DOHH2 (cell line): Measurements from ENCODE around the gene DOK7.
A peak's percentile ranks its signal among the peaks of the same experiment; 100 is the strongest.

Source experiments
- H3F3A ChIP-seq: fragments of 200-600 bp; sonication (generic), shearing (Covaris generic); 2 replicates; pipeline ENCODE4 v1.6.0; 2016; ENCODE audit warnings: antibody characterized with exemption, mild to moderate bottlenecking; ENCODE audit not compliant: control insufficient read depth, insufficient read depth
- H3K27ac ChIP-seq: fragments of 200-600 bp; sonication (generic); 2 replicates; pipeline ENCODE4 v1.5.1; 2014; ENCODE audit warnings: low read depth, mild to moderate bottlenecking, low read length, moderate library complexity
- H3K27me3 ChIP-seq: fragments of 200-600 bp; sonication (generic); 2 replicates; pipeline ENCODE4 v1.6.1; 2014; ENCODE audit warnings: mild to moderate bottlenecking, low read length, mixed read lengths; ENCODE audit not compliant: control insufficient read depth
- H3K36me3 ChIP-seq: fragments of 200-600 bp; sonication (generic); 2 replicates; pipeline ENCODE4 v1.6.1; 2014; ENCODE audit warnings: mild to moderate bottlenecking, low read length, moderate library complexity, mixed read lengths; ENCODE audit not compliant: control insufficient read depth
- H3K4me1 ChIP-seq: fragments of 200-600 bp; sonication (generic); 2 replicates; pipeline ENCODE4 v1.6.1; 2014; ENCODE audit warnings: mild to moderate bottlenecking, low read length, mixed read lengths; ENCODE audit not compliant: control insufficient read depth
- H3K4me2 ChIP-seq: fragments of 200-600 bp; sonication (generic); 2 replicates; pipeline ENCODE4 v1.6.0; 2014; ENCODE audit warnings: mild to moderate bottlenecking, low read length, moderate library complexity
- H3K4me3 ChIP-seq: fragments of 200-600 bp; sonication (generic); 2 replicates; pipeline ENCODE4 v1.5.1; 2014; ENCODE audit warnings: mild to moderate bottlenecking, low read length, mixed read lengths
- H3K79me2 ChIP-seq: fragments of 200-600 bp; sonication (generic); 2 replicates; pipeline ENCODE4 v1.6.1; 2014; ENCODE audit warnings: mild to moderate bottlenecking, low read length, mixed read lengths; ENCODE audit not compliant: control insufficient read depth
- H3K9me2 ChIP-seq: fragments of 200-600 bp; sonication (generic); replicated peaks from 2 replicates; pipeline ENCODE4 v1.6.1; 2014; ENCODE audit warnings: mild to moderate bottlenecking, low read length, mixed read lengths; ENCODE audit not compliant: control insufficient read depth
- H3K9me3 ChIP-seq: fragments of 200-600 bp; sonication (generic); 2 replicates; pipeline ENCODE4 v1.6.1; 2014; ENCODE audit warnings: antibody characterized with exemption, low read length, mixed read lengths; ENCODE audit not compliant: control insufficient read depth, insufficient read depth
- H4K20me1 ChIP-seq: fragments of 200-600 bp; sonication (generic); 2 replicates; pipeline ENCODE4 v1.6.0; 2014; ENCODE audit warnings: low read depth, mild to moderate bottlenecking, antibody characterized with exemption, low read length, moderate library complexity; ENCODE audit not compliant: control insufficient read depth, insufficient read depth
- CTCF ChIP-seq: fragments of 200-600 bp; sonication (generic); IDR thresholded peaks from one replicate; pipeline ENCODE4 v1.5.1; 2014; ENCODE audit warnings: antibody characterized with exemption, mild to moderate bottlenecking, low read depth, low read length; ENCODE audit not compliant: poor library complexity, severe bottlenecking
- EZH2phosphoT487 ChIP-seq: fragments of 200-600 bp; sonication (generic); IDR thresholded peaks from 2 replicates; pipeline ENCODE4 v1.6.1; 2017; ENCODE audit warnings: borderline replicate concordance, mild to moderate bottlenecking, antibody characterized with exemption, low read length, moderate library complexity, mixed read lengths

Gene DOK7

GRCh38 chr4:3530663-3531254, 67.7 kb downstream of the DOK7 start:
- no peaks in the 10 kb centered on the region for H3F3A ChIP-seq
- H3K4me3 ChIP-seq: peak overlapping the region; percentile 85
- no peaks in the 10 kb centered on the region for H3K27me3 ChIP-seq
- H3K9me2 ChIP-seq: no peaks in the 10 kb centered on the region
- H3K27ac ChIP-seq: no peak overlapping the region
- H4K20me1 ChIP-seq: peaks cover 13% of the 10 kb centered on the region; the same call in 1 of the 2 replicates
- no peaks in the 10 kb centered on the region for H3K9me3 ChIP-seq
- peaks cover 33% of the 10 kb centered on the region for H3K4me1 ChIP-seq
- peak overlapping the region; percentile 69 for H3K4me2 ChIP-seq
- peaks cover 56% of the 10 kb centered on the region for H3K79me2 ChIP-seq
- TF ChIP-seq EZH2phosphoT487: no peak
- TF ChIP-seq CTCF: no peak
- H3K36me3 ChIP-seq: peaks cover 24% of the 10 kb centered on the region

- no peaks in the 10 kb centered on the region for H3K9me3 ChIP-seq
- peak overlapping the region; percentile 85 for H3K4me3 ChIP-seq
- H3K79me2 ChIP-seq: peaks cover 54% of the 10 kb centered on the region
- H3K4me2 ChIP-seq: peak overlapping the region; percentile 69
- H3F3A ChIP-seq: no peaks in the 10 kb centered on the region
- no peak overlapping the region; the same call in 1 of the 2 replicates for H3K27ac ChIP-seq
- H3K36me3 ChIP-seq: peaks cover 24% of the 10 kb centered on the region
- H3K27me3 ChIP-seq: no peaks in the 10 kb centered on the region
- TF ChIP-seq CTCF (no peak), EZH2phosphoT487 (no peak)
- no peaks in the 10 kb centered on the region for H3K9me2 ChIP-seq
- H4K20me1 ChIP-seq: peaks cover 13% of the 10 kb centered on the region; the same call in 1 of the 2 replicates
- H3K4me1 ChIP-seq: peaks cover 33% of the 10 kb centered on the region
Observed at GRCh38 chr4:3531318-3531878, 68.3 kb downstream of the DOK7 start.

- TF ChIP-seq EZH2phosphoT487 (no peak), CTCF (no peak)
- Histone ChIP-seq H3K36me3 (peaks cover 24% of the 10 kb centered on the region), H3K9me2 (no peaks in the 10 kb centered on the region), H3F3A (no peaks in the 10 kb centered on the region), H4K20me1 (peaks cover 13% of the 10 kb centered on the region; the same call in 1 of the 2 replicates), H3K4me2 (peak within 1 kb of the TSS; percentile 69), H3K79me2 (peaks cover 49% of the 10 kb centered on the region), H3K9me3 (no peaks in the 10 kb centered on the region), H3K4me1 (peaks cover 33% of the 10 kb centered on the region), H3K4me3 (peak within 1 kb of the TSS; percentile 85), H3K27ac (no peak within 1 kb of the TSS; the same call in 1 of the 2 replicates), H3K27me3 (no peaks in the 10 kb centered on the region)
Observed at GRCh38 chr4:3531879-3532750, 69.0 kb downstream of the DOK7 start, which contains the start of gene LRPAP1. LRPAP1 (minus strand) TSS chr4:3532422; CDS start chr4:3532412, 10 bp downstream.
